Amygdala (tissue), 56 donors: ENCODE data around the gene HEPHL1.

Experiments used
- DNase-seq, 56 donors: peaks; one replicate each; lab custom pipeline; 2025; lab: John Stamatoyannopoulos, UW

Gene HEPHL1

GRCh38 chr11:94017446-94017845 is 3.7 kb upstream of the HEPHL1 start:
- DNase-seq = no peak

GRCh38 chr11:94018721-94019120 is 2.4 kb upstream of the HEPHL1 start:
- no peak for DNase-seq

GRCh38 chr11:94023856-94024255 is 2.7 kb downstream of the HEPHL1 start:
- no peak for DNase-seq

- no peak for DNase-seq
These were observed 3.4 kb downstream of the HEPHL1 start for GRCh38 chr11:94024547-94024946.

- DNase-seq = no peak
These were observed 4.7 kb downstream of the HEPHL1 start for GRCh38 chr11:94025690-94026394.

GRCh38 chr11:94027210-94027609 is 6.1 kb downstream of the HEPHL1 start:
- no peak for DNase-seq

GRCh38 chr11:94028436-94028835 is 7.3 kb downstream of the HEPHL1 start:
- DNase-seq = peak in 1 of 56 donors; percentile 2

GRCh38 chr11:94030059-94030458 is 8.9 kb downstream of the HEPHL1 start:
- no peak for DNase-seq

GRCh38 chr11:94031625-94032024 is 10.5 kb downstream of the HEPHL1 start:
- DNase-seq = no peak

GRCh38 chr11:94032066-94032465 is 10.9 kb downstream of the HEPHL1 start:
- DNase-seq = no peak

- no peak for DNase-seq
These were observed 11.6 kb downstream of the HEPHL1 start for GRCh38 chr11:94032725-94033124.

GRCh38 chr11:94034207-94034606 is 13.1 kb downstream of the HEPHL1 start:
- DNase-seq = no peak

- DNase-seq = no peak
These were observed 14.9 kb downstream of the HEPHL1 start for GRCh38 chr11:94036096-94036495.

- no peak for DNase-seq
These were observed 22.1 kb downstream of the HEPHL1 start for GRCh38 chr11:94043241-94043640.

GRCh38 chr11:94046796-94047195 is 25.6 kb downstream of the HEPHL1 start:
- no peak for DNase-seq

GRCh38 chr11:94048032-94048709 is 27.0 kb downstream of the HEPHL1 start:
- no peak for DNase-seq

GRCh38 chr11:94049351-94049750 is 28.2 kb downstream of the HEPHL1 start:
- DNase-seq = no peak

GRCh38 chr11:94058630-94059029 is 37.5 kb downstream of the HEPHL1 start:
- DNase-seq = no peak

GRCh38 chr11:94059065-94059464 is 37.9 kb downstream of the HEPHL1 start:
- no peak for DNase-seq

- DNase-seq = no peak
These were observed 39.2 kb downstream of the HEPHL1 start for GRCh38 chr11:94060401-94060800.

GRCh38 chr11:94062360-94062759 is 41.2 kb downstream of the HEPHL1 start:
- DNase-seq = no peak

GRCh38 chr11:94066901-94067429 is 45.8 kb downstream of the HEPHL1 start:
- DNase-seq = no peak
